NCI-H128 (cell line): ENCODE measurements around the gene LIN28B.
"Not testable (repeated sequence)": the region's sequence is repeated elsewhere in the genome, so short reads cannot be mapped to it uniquely, and the experiment has no call there.

Experiments
- DNase-seq: peaks from one replicate; lab custom pipeline; 2025; ENCODE audit not compliant: unreplicated experiment; lab: John Stamatoyannopoulos, UW

LIN28B gene

GRCh38 chr6:104956731-104957294 is at the start of gene LIN28B:
LIN28B (plus strand) TSS chr6:104957107; CDS start chr6:104957251, 144 bp downstream.
- no peak for DNase-seq

GRCh38 chr6:104908031-104908887 is 48.6 kb upstream of the LIN28B start:
- no peak for DNase-seq

- no peak for DNase-seq
These were observed 47.9 kb upstream of the LIN28B start for GRCh38 chr6:104908888-104909525.

- no peak for DNase-seq
These were observed 35.0 kb upstream of the LIN28B start for GRCh38 chr6:104921896-104922295.

GRCh38 chr6:104928141-104928540 is 28.8 kb upstream of the LIN28B start:
- no peak for DNase-seq

- DNase-seq, result no peak
These were observed 27.6 kb upstream of the LIN28B start for GRCh38 chr6:104929353-104929752.

- DNase-seq, result no peak
These were observed 26.0 kb upstream of the LIN28B start for GRCh38 chr6:104930939-104931338.

- DNase-seq, result no peak
These were observed 20.0 kb upstream of the LIN28B start for GRCh38 chr6:104936766-104937535.

GRCh38 chr6:104940238-104940892 is 16.5 kb upstream of the LIN28B start:
- DNase-seq, result no peak

GRCh38 chr6:104940893-104941728 is 15.8 kb upstream of the LIN28B start:
- no peak for DNase-seq

- DNase-seq, result no peak
These were observed 15.2 kb upstream of the LIN28B start for GRCh38 chr6:104941729-104942091.

- DNase-seq, result no peak
These were observed 13.1 kb upstream of the LIN28B start for GRCh38 chr6:104943781-104944180.

- DNase-seq, result no peak
These were observed 7.7 kb upstream of the LIN28B start for GRCh38 chr6:104949206-104949605.

GRCh38 chr6:104951677-104952076 is 5.2 kb upstream of the LIN28B start:
- no peak for DNase-seq

- DNase-seq, result no peak
These were observed 4.0 kb upstream of the LIN28B start for GRCh38 chr6:104952911-104953399.

GRCh38 chr6:104953400-104954189 is 3.3 kb upstream of the LIN28B start:
- DNase-seq, result not testable (repeated sequence)

GRCh38 chr6:104954190-104954797 is 2.6 kb upstream of the LIN28B start:
- DNase-seq, result no peak

- DNase-seq, result no peak
These were observed 1.4 kb upstream of the LIN28B start for GRCh38 chr6:104955491-104955890.
